H1 (cell line): Measurements from ENCODE around the gene GNAT2. TPM values are rescaled to one million over a fixed set of nuclear protein-coding genes. Genes with fewer than 3 reads are reported as not detected.

Experiments
- CTCF ChIA-PET: fragments of 300-600 bp; sonication (Branson Sonifier 250); formaldehyde crosslinking; loops from one replicate; lab custom pipeline; 2021; ENCODE audit not compliant: partially characterized antibody; lab: Charles Lee
- POLR2A ChIA-PET: fragments of 300-600 bp; sonication (Branson Sonifier 250); formaldehyde crosslinking; loops from one replicate; lab custom pipeline; 2021; ENCODE audit warnings: inconsistent platforms; ENCODE audit not compliant: partially characterized antibody; lab: Charles Lee
- DNase-seq, 2 experiments: peaks; one replicate each; pipeline versions ENCODE4 v3.0.0 to v3.0.0-alpha.2; 2010 to 2022; ENCODE audit warnings: low spot score in 2 of 2, low read depth in 1 of 2, mixed read lengths in 1 of 2
- FAIRE-seq: peaks from 2 replicates; lab custom pipeline; 2011; peaks lifted over from hg19 to GRCh38; lab: Jason Lieb, UNC
- H2AFZ ChIP-seq: 2 replicates; pipeline ENCODE4 v1.8.1; 2012; ENCODE audit warnings: low read length, inconsistent platforms
- H2AK5ac ChIP-seq: 2 replicates; pipeline ENCODE4 v1.6.1; 2013; ENCODE audit warnings: low read depth, low read length
- H2BK120ac ChIP-seq: replicated peaks from 2 replicates; pipeline ENCODE3; 2013; ENCODE audit warnings: low read depth, low read length, inconsistent platforms
- H2BK12ac ChIP-seq: 2 replicates; pipeline ENCODE4 v1.6.1; 2013; ENCODE audit warnings: low read depth, low read length
- H2BK15ac ChIP-seq: 2 replicates; pipeline ENCODE4 v1.6.1; 2013; ENCODE audit warnings: low read length
- H2BK20ac ChIP-seq: 2 replicates; pipeline ENCODE4 v1.6.1; 2013; ENCODE audit warnings: low read length
- H2BK5ac ChIP-seq: 2 replicates; pipeline ENCODE4 v1.6.1; 2013; ENCODE audit warnings: low read depth, low read length
- H3K14ac ChIP-seq: 2 replicates; pipeline ENCODE4 v1.6.1; 2013; ENCODE audit warnings: inconsistent platforms; ENCODE audit not compliant: insufficient read length
- H3K18ac ChIP-seq: 2 replicates; pipeline ENCODE4 v1.6.1; 2013; ENCODE audit warnings: low read length; ENCODE audit errors: extremely low read depth
- H3K23ac ChIP-seq: 2 replicates; pipeline ENCODE4 v1.6.1; 2013; ENCODE audit warnings: inconsistent platforms; ENCODE audit not compliant: insufficient read length
- H3K23me2 ChIP-seq: 2 replicates; pipeline ENCODE4 v1.6.1; 2013; ENCODE audit warnings: low read depth, low read length
- H3K27ac ChIP-seq: 2 replicates; pipeline ENCODE4 v1.6.1; 2011; ENCODE audit warnings: low read depth, low read length, inconsistent platforms
- H3K27me3 ChIP-seq, 4 experiments: replicated peaks in 1 of 4; 1 replicate in 1 of 4; 2 replicates in 3 of 4; pipeline versions ENCODE4 v1.6.1 to v1.8.1; 2011 to 2013; ENCODE audit warnings: low read length in 3 of 4, mild to moderate bottlenecking in 3 of 4, inconsistent platforms in 2 of 4, mixed read lengths in 2 of 4, moderate library complexity in 1 of 4; ENCODE audit not compliant: control insufficient read depth in 3 of 4, insufficient read depth in 3 of 4; ENCODE audit errors: extremely low read depth in 1 of 4
- H3K36me3 ChIP-seq, 4 experiments: 2 replicates each; pipeline versions ENCODE4 v1.6.1 to v1.8.1; 2011 to 2013; ENCODE audit warnings: mild to moderate bottlenecking in 4 of 4, low read length in 3 of 4, moderate library complexity in 2 of 4, control low read depth in 1 of 4, inconsistent platforms in 1 of 4; ENCODE audit not compliant: insufficient read depth in 4 of 4, control insufficient read depth in 2 of 4
- H3K4ac ChIP-seq: replicated peaks from 2 replicates; pipeline ENCODE3; 2013; ENCODE audit warnings: low read length, low read depth, mixed read lengths, inconsistent platforms; ENCODE audit not compliant: insufficient read length
- H3K4me1 ChIP-seq, 4 experiments: replicated peaks in 1 of 4; 1 replicate in 1 of 4; 2 replicates in 3 of 4; pipeline versions ENCODE4 v1.6.1 to v1.8.1; 2011 to 2013; ENCODE audit warnings: low read length in 3 of 4, inconsistent platforms in 2 of 4, mixed read lengths in 1 of 4; ENCODE audit not compliant: insufficient read depth in 4 of 4, control insufficient read depth in 3 of 4
- H3K4me2 ChIP-seq, 2 experiments: 2 replicates each; pipeline versions ENCODE4 v1.6.1 to v1.8.1; 2011 to 2013; ENCODE audit warnings: low read depth in 2 of 2, low read length in 2 of 2, control low read depth in 1 of 2, inconsistent platforms in 1 of 2, mild to moderate bottlenecking in 1 of 2; ENCODE audit not compliant: insufficient read depth in 1 of 2
- H3K4me3 ChIP-seq, 4 experiments: fragments of 200-600, 300-600 bp in 1 of 4; sonication (generic), shearing (Covaris generic), sonication (Bioruptor Twin) in 1 of 4; 2 replicates each; pipeline versions ENCODE4 v1.5.1 to v1.8.1; 2011 to 2016; ENCODE audit warnings: low read length in 4 of 4, low read depth in 3 of 4, control low read depth in 2 of 4, inconsistent platforms in 2 of 4, mild to moderate bottlenecking in 2 of 4, mixed read lengths in 1 of 4, moderate library complexity in 1 of 4; ENCODE audit not compliant: insufficient read depth in 2 of 4; ENCODE audit errors: extremely low read depth in 1 of 4
- H3K56ac ChIP-seq: replicated peaks from 2 replicates; pipeline ENCODE3; 2013; ENCODE audit warnings: low read depth, mild to moderate bottlenecking, mixed read lengths, low read length, inconsistent platforms; ENCODE audit not compliant: insufficient read length
- H3K79me1 ChIP-seq: 2 replicates; pipeline ENCODE4 v1.6.1; 2013; ENCODE audit warnings: low read depth, low read length, control low read depth
- H3K79me2 ChIP-seq, 2 experiments: 2 replicates each; pipeline versions ENCODE4 v1.6.1 to v1.8.1; 2012 to 2013; ENCODE audit warnings: low read length in 2 of 2, mild to moderate bottlenecking in 2 of 2, inconsistent platforms in 1 of 2; ENCODE audit not compliant: insufficient read depth in 2 of 2, control insufficient read depth in 1 of 2
- H3K9ac ChIP-seq, 4 experiments: replicated peaks in 1 of 4; 1 replicate in 1 of 4; 2 replicates in 3 of 4; pipeline versions ENCODE4 v1.6.1 to v1.8.1; 2011 to 2013; ENCODE audit warnings: low read depth in 3 of 4, low read length in 3 of 4, control low read depth in 2 of 4, mild to moderate bottlenecking in 2 of 4, moderate library complexity in 2 of 4, inconsistent platforms in 1 of 4; ENCODE audit errors: extremely low read depth in 1 of 4
- H3K9me3 ChIP-seq, 2 experiments: 2 replicates each; pipeline versions ENCODE4 v1.6.1 to v1.8.1; 2012 to 2013; ENCODE audit warnings: mild to moderate bottlenecking in 2 of 2, moderate library complexity in 2 of 2, control low read depth in 1 of 2, inconsistent platforms in 1 of 2, low read depth in 1 of 2, low read length in 1 of 2, mixed read lengths in 1 of 2; ENCODE audit not compliant: insufficient read depth in 2 of 2
- H4K20me1 ChIP-seq, 2 experiments: replicated peaks in 1 of 2; 2 replicates each; pipeline versions ENCODE3 to v1.8.1; 2011 to 2013; ENCODE audit warnings: inconsistent platforms in 2 of 2, low read length in 2 of 2, mild to moderate bottlenecking in 1 of 2; ENCODE audit not compliant: insufficient read depth in 2 of 2, control insufficient read depth in 1 of 2
- H4K5ac ChIP-seq: 2 replicates; pipeline ENCODE4 v1.6.1; 2013; ENCODE audit warnings: low read length, low read depth, mixed read lengths, inconsistent platforms; ENCODE audit not compliant: insufficient read length
- H4K8ac ChIP-seq: 2 replicates; pipeline ENCODE4 v1.8.0; 2013; ENCODE audit warnings: mild to moderate bottlenecking, moderate library complexity, low read length, inconsistent platforms; ENCODE audit not compliant: insufficient read depth; ENCODE audit errors: extremely low read depth
- H4K91ac ChIP-seq: replicated peaks from 2 replicates; pipeline ENCODE3; 2013; ENCODE audit warnings: low read length, mixed read lengths, inconsistent platforms; ENCODE audit not compliant: insufficient read length
- ZNF274 ChIP-seq: IDR thresholded peaks from 2 replicates; pipeline ENCODE4 v1.7.0; 2012; ENCODE audit warnings: low read length, borderline replicate concordance; ENCODE audit errors: extremely low read depth
- polyA plus RNA-seq, 7 experiments: library from polyadenylated mRNA; depleted of rRNA in 3 of 7; stranded (reverse) in 5 of 7; unstranded in 2 of 7; fragments of >200 nt in 5 of 7; fragments of 200-250 nt in 2 of 7; gene quantifications; 1 replicate in 5 of 7; 2 replicates in 1 of 7; 4 replicates in 1 of 7; pipeline versions ENCODE4 v1.2.1 to v1.2.3, GENCODE V29; 2011 to 2013; ENCODE audit warnings: missing spikeins in 2 of 7, mixed read lengths in 2 of 7
- total RNA-seq: library from RNA; stranded (reverse); fragmentation: NEBNext Ultra II Directional; extraction: Animal tissue kit (Norgen Biotek cat#: 25700); gene quantifications from 2 replicates; pipeline ENCODE4 v1.2.1, GENCODE V29; 2021

GNAT2 gene
- total and polyA plus RNA-seq, 2 of the 8 experiments (the other 6 are each of a cell fraction or from before 2014, with no cell fraction given), result 0.05 TPM; not detected in 1

DNA sequence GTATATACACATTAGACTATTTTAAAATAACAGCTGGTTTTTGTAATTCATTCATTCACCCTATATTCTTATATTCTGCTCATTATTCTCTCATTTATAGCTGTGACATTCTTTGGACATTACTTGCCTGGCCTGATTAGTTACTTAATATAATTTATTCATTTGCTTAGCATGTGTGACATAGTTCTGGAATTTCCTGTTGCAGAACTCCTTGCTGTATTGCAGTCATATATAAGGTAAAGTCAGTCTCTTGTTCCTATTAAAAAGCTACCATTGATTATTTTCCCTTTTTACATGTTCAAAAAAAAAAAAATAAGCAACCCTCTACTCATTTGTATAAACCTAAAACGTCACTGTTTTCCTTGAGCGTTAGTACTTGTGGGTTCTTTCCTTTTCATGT, 23.9 kb downstream of the GNAT2 start (continued):
- TF ChIP-seq ZNF274, result no peak

- H4K5ac ChIP-seq, result no peak overlapping the region
- H3K79me2 ChIP-seq, result no peaks in the 10 kb centered on the region
- no peak overlapping the region for H3K4ac ChIP-seq
- H3K27ac ChIP-seq, result no peak overlapping the region
- H3K4me1 ChIP-seq, result no peaks in the 10 kb centered on the region
- no peak overlapping the region for H3K56ac ChIP-seq
- H3K23me2 ChIP-seq, result no peaks in the 10 kb centered on the region
- H2BK120ac ChIP-seq, result no peak overlapping the region
- no peak overlapping the region for H2AFZ ChIP-seq
- H2BK12ac ChIP-seq, result no peak overlapping the region
- no peaks in the 10 kb centered on the region for H3K27me3 ChIP-seq
- no peak overlapping the region for H3K4me2 ChIP-seq
- no peak overlapping the region for H2AK5ac ChIP-seq
- H2BK20ac ChIP-seq, result no peak overlapping the region
- H3K14ac ChIP-seq, result no peak overlapping the region
- H3K79me1 ChIP-seq, result no peaks in the 10 kb centered on the region
- no peak for DNase-seq
- no peaks in the 10 kb centered on the region for H3K9me3 ChIP-seq
- no peak overlapping the region for H3K4me3 ChIP-seq
- no peaks in the 10 kb centered on the region for H4K20me1 ChIP-seq
- H3K9ac ChIP-seq, result no peak overlapping the region
- H2BK5ac ChIP-seq, result no peak overlapping the region
- no peak overlapping the region for H3K23ac ChIP-seq
- no peak for FAIRE-seq
- no peak overlapping the region for H4K91ac ChIP-seq
- ChIA-PET CTCF (no interaction called here), POLR2A (no interaction called here)
- H3K36me3 ChIP-seq, result peaks cover 0 to 42% (median 5%) of the 10 kb centered on the region in 4 experiments; a peak in 4 of 8 replicates
- H2BK15ac ChIP-seq, result no peak overlapping the region
- no peak overlapping the region for H4K8ac ChIP-seq
- no peak overlapping the region for H3K18ac ChIP-seq
Observed at GRCh38 chr1:109592916-109593315, 26.5 kb downstream of the GNAT2 start.
